Measurements from ENCODE around the gene SLC35D2.

SLC35D2 gene

GRCh38 chr9:96383165-96383942, at the start of gene SLC35D2:
TSS of gene SLC35D2 (minus strand) at chr9:96383711. CDS start at chr9:96383634, 77 bp downstream.
- Histone ChIP-seq H3K9me3 (no peaks in the 10 kb centered on the region), H3K36me3 (no peaks in the 10 kb centered on the region), H3K4me1 (ENCODE audit: control insufficient read depth in 1 of 2, insufficient read depth in 1 of 2, low read depth in 1 of 2, low read length in 1 of 2) (peaks cover 8 to 14% of the 10 kb centered on the region in 2 experiments), H3K4me3 (ENCODE audit: low read depth in 1 of 2, low read length in 1 of 2) (peak within 1 kb of the TSS; percentile 59 to 67), H3K27ac (peak within 1 kb of the TSS; percentile 35), H3K27me3 (no peaks in the 10 kb centered on the region)
- TF ChIP-seq CTCF (IDR thresholded peaks at IDR 0.05): no peak

- Histone ChIP-seq H3K4me1 (ENCODE audit: control insufficient read depth in 1 of 2, insufficient read depth in 1 of 2, low read depth in 1 of 2, low read length in 1 of 2) (no peaks in the 10 kb centered on the region), H3K9me3 (no peaks in the 10 kb centered on the region), H3K4me3 (ENCODE audit: low read depth in 1 of 2, low read length in 1 of 2) (no peak overlapping the region), H3K27me3 (no peaks in the 10 kb centered on the region), H3K27ac (no peak overlapping the region), H3K36me3 (no peaks in the 10 kb centered on the region)
- TF ChIP-seq CTCF (IDR thresholded peaks at IDR 0.05): no peak
These were observed 46.9 kb upstream of the SLC35D2 start for GRCh38 chr9:96430377-96430776.

GRCh38 chr9:96429732-96430131, 46.2 kb upstream of the SLC35D2 start:
- H3K4me1 ChIP-seq (ENCODE audit: control insufficient read depth in 1 of 2, insufficient read depth in 1 of 2, low read depth in 1 of 2, low read length in 1 of 2): no peaks in the 10 kb centered on the region
- H3K27me3 ChIP-seq: no peaks in the 10 kb centered on the region
- H3K36me3 ChIP-seq: no peaks in the 10 kb centered on the region
- no peak for TF ChIP-seq CTCF (IDR thresholded peaks at IDR 0.05)
- no peaks in the 10 kb centered on the region for H3K9me3 ChIP-seq
- no peak overlapping the region for H3K27ac ChIP-seq
- H3K4me3 ChIP-seq (ENCODE audit: low read depth in 1 of 2, low read length in 1 of 2): no peak overlapping the region

GRCh38 chr9:96425500-96426169, 42.1 kb upstream of the SLC35D2 start:
- Histone ChIP-seq H3K27me3 (no peaks in the 10 kb centered on the region), H3K36me3 (no peaks in the 10 kb centered on the region), H3K4me1 (ENCODE audit: control insufficient read depth in 1 of 2, insufficient read depth in 1 of 2, low read depth in 1 of 2, low read length in 1 of 2) (no peaks in the 10 kb centered on the region), H3K4me3 (ENCODE audit: low read depth in 1 of 2, low read length in 1 of 2) (no peak overlapping the region), H3K27ac (no peak overlapping the region), H3K9me3 (no peaks in the 10 kb centered on the region)
- TF ChIP-seq CTCF (IDR thresholded peaks at IDR 0.05): no peak

- no peak for TF ChIP-seq CTCF (IDR thresholded peaks at IDR 0.05)
- Histone ChIP-seq H3K36me3 (no peaks in the 10 kb centered on the region), H3K27ac (no peak overlapping the region), H3K9me3 (no peaks in the 10 kb centered on the region), H3K4me3 (ENCODE audit: low read depth in 1 of 2, low read length in 1 of 2) (no peak overlapping the region), H3K4me1 (ENCODE audit: control insufficient read depth in 1 of 2, insufficient read depth in 1 of 2, low read depth in 1 of 2, low read length in 1 of 2) (peaks cover 5 to 7% of the 10 kb centered on the region in 2 experiments), H3K27me3 (no peaks in the 10 kb centered on the region)
These were observed 40.5 kb upstream of the SLC35D2 start for GRCh38 chr9:96423985-96424336.

Measured in neutrophil (primary cell).